Naive thymus-derived CD8-positive, alpha-beta T cell (primary cell): ENCODE results near the gene C1QTNF4. TPM values are rescaled to one million over a fixed set of nuclear protein-coding genes. Genes with fewer than 3 reads are reported as not detected.
A peak's percentile ranks its signal among the peaks of the same experiment; 100 is the strongest.

Experiments used
- ATAC-seq, 2 donors: fragments of 150-1000 bp; cut with Tn5 transposase in 1 of 2; sonication (Bioruptor Pico), chemical (Tn5 transposase) in 1 of 2; 1 replicate in 1 of 2; 2 replicates in 1 of 2; pipeline ENCODE4 v1.10.0; 2021; ENCODE audit warnings: mild to moderate bottlenecking in 2 of 2, moderate library complexity in 2 of 2
- POLR2A ChIA-PET: fragments of 350-600 bp; sonication (Branson Sonifier 250); formaldehyde crosslinking; loops from one replicate; lab custom pipeline; 2021; ENCODE audit warnings: antibody characterized with exemption; lab: Charles Lee
- DNase-seq, 10 donors: peaks; one replicate each; pipeline versions ENCODE4 v3.0.0 to v3.0.0-alpha.2; 2020 to 2022
- H3K27ac Mint-ChIP-seq, 10 donors: one replicate each; pipeline ENCODE4 v1.8.0; 2020 to 2022; ENCODE audit warnings: mild to moderate bottlenecking in 10 of 10, mixed read lengths in 10 of 10, moderate library complexity in 4 of 10, inconsistent platforms in 1 of 10
- H3K27me3 Mint-ChIP-seq, 5 donors: one replicate each; pipeline ENCODE4 v1.8.0; 2021 to 2022; ENCODE audit warnings: mixed read lengths in 5 of 5
- H3K36me3 Mint-ChIP-seq, 3 donors: one replicate each; pipeline ENCODE4 v1.8.0; 2020 to 2022; ENCODE audit warnings: mixed read lengths in 3 of 3, mild to moderate bottlenecking in 2 of 3, inconsistent platforms in 1 of 3
- H3K4me1 Mint-ChIP-seq, 4 donors: one replicate each; pipeline ENCODE4 v1.8.0; 2021 to 2022; ENCODE audit warnings: mixed read lengths in 4 of 4
- H3K4me3 Mint-ChIP-seq, 10 donors: one replicate each; pipeline ENCODE4 v1.8.0; 2020 to 2022; ENCODE audit warnings: mild to moderate bottlenecking in 10 of 10, mixed read lengths in 10 of 10, moderate library complexity in 6 of 10, inconsistent platforms in 1 of 10
- H3K9me3 Mint-ChIP-seq, 9 donors: one replicate each; pipeline ENCODE4 v1.8.0; 2020 to 2022; ENCODE audit warnings: mixed read lengths in 9 of 9, mild to moderate bottlenecking in 3 of 9, inconsistent platforms in 1 of 9, moderate library complexity in 1 of 9
- polyA plus RNA-seq, 3 donors: library from polyadenylated mRNA; unstranded; fragments of 300-500 nt; fragmentation: Illumina TruSeq; gene quantifications; one replicate each; pipeline ENCODE4 v1.2.3, GENCODE V29; 2021
- total RNA-seq, 8 experiments: library from RNA in 2 of 8; stranded (reverse) in 2 of 8; gene quantifications; one replicate each; pipeline ENCODE4 v1.2.3 and lab custom pipeline; 2021 to 2026

C1QTNF4 gene
- total and polyA plus RNA-seq, 5 experiments from 2014 or later, result 0.22 to 1.2 (median 0.91) TPM; not detected in 2

DNA sequence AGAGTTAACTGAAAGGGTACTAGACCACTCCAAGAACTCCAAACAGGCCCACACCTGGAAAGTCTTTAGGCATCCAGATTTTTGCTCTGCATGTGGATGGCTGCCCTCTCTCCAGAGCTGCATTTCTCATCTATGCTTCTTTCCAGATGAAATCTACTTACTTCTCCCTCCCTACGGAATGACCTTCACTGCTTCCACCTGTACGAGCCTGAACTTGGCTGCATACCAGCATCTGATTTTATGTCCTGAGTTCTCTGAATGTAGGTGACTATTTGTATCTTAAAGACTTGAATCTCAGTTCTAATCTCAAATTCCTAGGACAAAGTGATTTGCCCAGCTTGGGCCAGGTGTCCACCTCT is 54.6 kb downstream of the C1QTNF4 start:
- Mint-ChIP-seq H3K36me3 (peaks cover 0 to 26% (median 3%) of the 10 kb centered on the region in 3 donors), H3K9me3 (no peaks in the 10 kb centered on the region), H3K4me3 (peak overlapping the region in 8 of 10 donors; percentile 25 to 63 (median 36)), H3K27me3 (no peaks in the 10 kb centered on the region), H3K27ac (peak overlapping the region in 9 of 10 donors; percentile 3 to 82 (median 51)), H3K4me1 (peaks cover 32 to 87% (median 69%) of the 10 kb centered on the region in 4 donors)
- ATAC-seq, result no peak
- no peak for DNase-seq
- POLR2A ChIA-PET, result interaction anchor here (0.7 kb wide), 1 partner anchor 12 kb away, joined by 5 read pairs; no protein-coding TSS in a partner anchor

Other genes with a start within 250 kb of the C1QTNF4 start
- under 1 TPM in 1 of 2 experiments, not detected in 1; 0.16 TPM for gene MYBPC3, start 241.7 kb downstream of the C1QTNF4 start, total RNA-seq
- gene MYBPC3, start 241.7 kb downstream of the C1QTNF4 start, polyA plus RNA-seq, result not detected
- 1 to 10 TPM; 3.4 to 4.7 TPM for gene SPI1, start 215.9 kb downstream of the C1QTNF4 start, total RNA-seq
- not detected for gene SPI1, start 215.9 kb downstream of the C1QTNF4 start, polyA plus RNA-seq
- 10 to 100 TPM; 63.2 to 63.9 TPM for gene SLC39A13, start 185.8 kb downstream of the C1QTNF4 start, total RNA-seq
- 10 to 100 TPM; 23.8 to 41.9 (median 24.4) TPM for gene SLC39A13, start 185.8 kb downstream of the C1QTNF4 start, polyA plus RNA-seq
- 10 to 100 TPM; 58.4 to 60.0 TPM for gene PSMC3, start 168.0 kb downstream of the C1QTNF4 start, total RNA-seq
- 100 to 1,000 TPM in 1 of 3 donors, 10 to 100 TPM in 2; 91.5 to 106 (median 94.0) TPM for gene PSMC3, start 168.0 kb downstream of the C1QTNF4 start, polyA plus RNA-seq
- 1 to 10 TPM; 1.3 to 1.5 TPM for gene RAPSN, start 145.3 kb downstream of the C1QTNF4 start, total RNA-seq
- not detected for gene RAPSN, start 145.3 kb downstream of the C1QTNF4 start, polyA plus RNA-seq
- gene CELF1, start 41.3 kb downstream of the C1QTNF4 start, total RNA-seq, result 100 to 1,000 TPM; 133 to 138 TPM
- gene CELF1, start 41.3 kb downstream of the C1QTNF4 start, polyA plus RNA-seq, result 10 to 100 TPM; 45.3 to 79.3 (median 55.3) TPM
- 10 to 100 TPM; 19.1 to 22.2 TPM for gene PTPMT1, start 28.8 kb downstream of the C1QTNF4 start, total RNA-seq
- 10 to 100 TPM; 58.7 to 73.3 (median 71.0) TPM for gene PTPMT1, start 28.8 kb downstream of the C1QTNF4 start, polyA plus RNA-seq
- 10 to 100 TPM; 26.1 to 29.1 TPM for gene KBTBD4, start 15.4 kb downstream of the C1QTNF4 start, total RNA-seq
- gene KBTBD4, start 15.4 kb downstream of the C1QTNF4 start, polyA plus RNA-seq, result 10 to 100 TPM; 44.3 to 45.1 (median 44.3) TPM
- 100 to 1,000 TPM; 100 to 106 TPM for gene NDUFS3, start 15.3 kb downstream of the C1QTNF4 start, total RNA-seq
- 100 to 1,000 TPM in 2 of 3 donors, 10 to 100 TPM in 1; 92.0 to 109 (median 101) TPM for gene NDUFS3, start 15.3 kb downstream of the C1QTNF4 start, polyA plus RNA-seq
- gene FAM180B, start 7.7 kb downstream of the C1QTNF4 start, total RNA-seq, result under 1 TPM in 1 of 2 experiments, not detected in 1; 0.26 TPM
- gene FAM180B, start 7.7 kb downstream of the C1QTNF4 start, polyA plus RNA-seq, result not detected
- gene MTCH2, start 48.1 kb upstream of the C1QTNF4 start, total RNA-seq, result 10 to 100 TPM; 21.7 to 22.9 TPM
- 10 to 100 TPM; 54.2 to 67.0 (median 62.3) TPM for gene MTCH2, start 48.1 kb upstream of the C1QTNF4 start, polyA plus RNA-seq
- gene AGBL2, start 121.0 kb upstream of the C1QTNF4 start, total RNA-seq, result 10 to 100 TPM in 1 of 2 experiments, 1 to 10 TPM in 1; 9.5 to 12.1 TPM
- 1 to 10 TPM; 1.5 to 2.9 (median 2.1) TPM for gene AGBL2, start 121.0 kb upstream of the C1QTNF4 start, polyA plus RNA-seq
- gene FNBP4, start 172.9 kb upstream of the C1QTNF4 start, total RNA-seq, result 100 to 1,000 TPM; 304 to 316 TPM
- gene FNBP4, start 172.9 kb upstream of the C1QTNF4 start, polyA plus RNA-seq, result 10 to 100 TPM; 40.4 to 49.4 (median 43.3) TPM